CD4-positive, alpha-beta T cell treated with Interleukin-15 for 1 hour (primary cell): ENCODE measurements around the gene BDKRB1.

ENCODE experiments used
- DNase-seq: peaks from one replicate; pipeline ENCODE4 v3.0.0-alpha.2; 2020

The BDKRB1 gene

DNA sequence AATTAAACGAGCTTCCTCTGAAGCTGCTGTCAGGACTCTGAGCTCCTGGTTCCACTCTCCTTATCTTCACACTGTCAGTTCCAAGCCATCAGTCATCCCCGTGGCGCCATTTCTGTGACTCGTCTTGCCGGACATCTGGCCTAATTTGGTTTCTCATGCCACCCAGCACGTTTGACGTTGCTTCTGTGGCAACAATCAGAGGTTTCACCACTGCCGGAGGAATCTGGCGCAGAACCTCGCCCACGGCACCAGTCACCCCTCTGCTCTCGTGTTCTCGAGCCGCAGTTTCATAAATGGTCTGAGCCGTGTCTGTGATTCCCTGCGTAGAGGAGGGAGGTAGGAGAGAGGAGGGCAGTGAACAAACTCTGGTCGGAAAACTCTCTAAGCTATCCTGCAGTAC, 29.7 kb downstream of the BDKRB1 start:
- no peak for DNase-seq

DNA sequence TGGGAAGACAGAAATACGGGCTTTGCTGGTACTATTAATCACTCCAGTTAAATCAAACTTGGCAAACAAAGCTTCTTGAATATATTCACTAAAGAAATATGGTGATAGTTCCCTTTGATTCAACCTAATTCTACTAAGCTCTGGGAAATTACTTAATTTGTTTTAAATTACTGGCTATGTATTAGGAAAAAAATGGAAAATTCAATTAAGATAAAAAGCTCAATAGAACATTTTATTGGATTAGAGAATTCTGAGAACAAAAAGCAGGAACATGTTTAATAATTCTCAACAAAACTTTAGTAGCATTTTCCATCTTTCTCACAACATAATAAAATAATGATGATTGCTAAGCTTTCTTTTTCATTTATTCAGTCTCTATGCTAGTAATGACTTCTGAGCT, 30.2 kb downstream of the BDKRB1 start:
- no peak for DNase-seq

DNA sequence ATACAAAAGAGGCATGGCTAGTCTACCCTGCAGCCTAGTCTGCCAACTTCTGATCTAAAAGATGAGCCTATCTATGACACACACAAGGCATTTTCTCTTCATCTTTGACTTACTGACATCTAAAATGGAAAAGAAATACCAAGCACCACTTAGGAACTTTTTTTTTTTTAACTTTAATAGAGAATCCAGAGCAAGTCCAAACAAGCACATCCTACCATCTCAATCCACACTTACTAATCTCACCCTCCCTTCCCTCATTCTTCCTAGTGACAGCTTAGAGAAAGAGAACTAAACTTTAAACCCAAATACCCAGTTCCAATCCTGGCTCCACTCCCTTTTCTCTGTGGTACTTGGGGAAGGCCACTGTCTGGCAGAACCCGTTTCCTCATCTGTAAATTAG, 31.8 kb downstream of the BDKRB1 start:
- DNase-seq, result no peak

DNA sequence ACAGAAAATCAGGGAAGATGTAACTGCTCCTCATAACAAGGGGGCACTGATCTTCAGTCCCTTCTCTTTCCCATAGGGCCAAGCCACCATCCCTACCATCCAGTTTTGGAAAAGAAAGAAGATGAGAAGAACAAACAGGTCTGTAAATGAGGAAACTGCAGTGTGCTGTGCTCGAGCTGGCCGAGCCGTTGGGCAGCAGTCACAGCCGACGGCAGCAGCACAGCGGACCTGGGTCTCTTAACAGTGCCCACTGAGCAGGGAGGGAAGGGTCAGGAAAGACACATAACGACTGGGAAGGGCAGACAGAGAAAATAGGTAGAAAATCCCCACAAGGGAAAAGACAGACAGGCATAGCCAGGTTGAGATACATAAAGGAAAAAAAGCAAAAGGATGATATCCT, 38.2 kb downstream of the BDKRB1 start:
- no peak for DNase-seq

DNA sequence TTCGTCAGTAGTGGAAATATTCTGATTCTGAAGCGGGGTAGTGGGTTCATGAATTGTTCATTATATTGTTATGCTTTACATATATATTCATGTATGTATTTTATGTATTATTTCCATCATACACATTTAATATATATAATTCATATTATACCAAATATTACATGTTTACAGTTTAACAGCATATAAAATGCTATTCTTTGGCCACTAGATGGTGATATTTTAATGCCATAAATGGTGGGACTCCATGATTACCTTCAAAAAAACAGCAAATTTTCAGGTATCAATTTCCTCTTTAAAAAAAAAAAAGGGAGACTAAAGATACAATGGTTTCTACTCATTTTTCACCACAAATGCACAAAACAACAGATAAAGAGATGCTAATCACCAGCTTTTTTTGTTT, 41.0 kb downstream of the BDKRB1 start:
- no peak for DNase-seq

DNA sequence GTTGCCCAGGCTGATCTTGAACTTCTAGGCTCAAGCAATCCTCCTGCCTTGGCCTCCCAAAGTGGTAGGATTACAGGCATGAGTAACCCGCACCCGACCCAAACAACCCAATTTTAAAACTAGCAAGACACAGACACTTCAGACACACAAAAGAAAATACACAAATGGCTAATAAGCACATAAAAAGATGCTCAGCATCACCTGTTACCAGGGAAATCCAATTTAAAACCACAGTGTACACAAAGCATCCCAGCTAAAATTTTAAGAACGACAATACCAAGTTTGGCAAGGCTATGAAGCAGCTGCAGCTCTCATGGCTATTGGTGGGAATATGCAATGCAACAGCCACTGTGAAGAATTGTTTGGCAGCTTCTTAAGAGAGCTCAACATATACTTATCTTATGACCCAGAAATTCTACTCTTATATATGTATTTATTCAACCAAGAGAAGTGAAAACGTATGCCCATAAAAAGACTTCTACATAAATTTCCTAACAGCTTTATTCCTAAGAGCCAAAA, 42.0 kb downstream of the BDKRB1 start:
- DNase-seq, result no peak

DNA sequence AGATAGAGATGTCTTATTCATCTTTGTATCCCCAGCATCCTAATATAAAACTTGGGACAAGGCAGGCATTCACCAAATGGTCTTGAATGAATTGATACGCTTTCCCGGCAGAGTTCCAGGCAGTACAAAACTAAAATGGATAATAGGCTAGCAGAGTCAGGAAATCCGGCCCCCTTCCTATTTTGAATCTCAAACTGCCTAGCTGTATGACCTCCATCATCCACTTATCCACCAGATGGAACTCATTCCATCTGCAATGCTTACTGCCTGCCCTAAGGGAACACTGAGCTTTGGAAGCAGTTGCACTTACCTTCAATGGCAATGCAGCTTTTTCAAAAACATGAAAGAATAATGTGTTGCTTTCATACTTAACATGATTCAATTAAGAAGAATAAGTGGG, 43.4 kb downstream of the BDKRB1 start:
- DNase-seq, result no peak

DNA sequence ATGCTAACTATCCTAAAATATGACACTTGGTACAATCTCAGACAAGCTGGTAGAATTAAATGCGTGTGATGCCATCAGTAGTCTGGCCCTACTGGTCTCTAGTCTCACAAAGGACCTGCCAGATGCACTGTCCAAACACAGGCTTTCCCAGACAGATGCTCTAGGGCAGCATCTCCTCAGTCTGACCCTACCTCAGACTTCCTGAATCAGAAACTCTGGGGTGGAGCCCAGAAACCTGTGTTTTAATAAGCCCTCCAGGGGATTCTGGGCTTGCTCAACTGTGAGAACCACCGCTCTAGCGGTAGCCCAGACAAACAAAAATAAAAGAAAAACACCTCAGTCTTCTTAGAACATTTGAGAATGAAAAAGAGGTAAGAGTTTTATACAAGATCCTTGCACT, 48.0 kb downstream of the BDKRB1 start:
- no peak for DNase-seq

DNA sequence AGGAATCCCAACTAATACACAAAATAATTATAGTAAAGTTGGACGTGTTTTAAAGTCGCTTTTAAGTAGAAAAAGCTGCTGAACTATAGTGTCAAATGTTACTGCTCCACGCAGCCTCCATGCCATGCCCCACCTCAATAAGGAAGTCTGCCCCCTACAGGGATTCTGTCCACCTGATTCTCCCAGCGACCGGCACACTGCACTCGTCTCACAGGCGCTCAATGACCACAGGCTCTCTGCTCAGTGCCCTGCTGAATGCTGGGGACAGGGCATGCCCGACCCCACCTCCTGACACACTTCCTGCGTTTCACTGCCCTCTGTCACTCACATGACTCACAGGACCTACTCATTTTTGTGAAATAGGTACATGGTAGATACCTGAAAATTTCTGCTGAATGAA, 48.9 kb downstream of the BDKRB1 start:
- DNase-seq, result no peak

DNA sequence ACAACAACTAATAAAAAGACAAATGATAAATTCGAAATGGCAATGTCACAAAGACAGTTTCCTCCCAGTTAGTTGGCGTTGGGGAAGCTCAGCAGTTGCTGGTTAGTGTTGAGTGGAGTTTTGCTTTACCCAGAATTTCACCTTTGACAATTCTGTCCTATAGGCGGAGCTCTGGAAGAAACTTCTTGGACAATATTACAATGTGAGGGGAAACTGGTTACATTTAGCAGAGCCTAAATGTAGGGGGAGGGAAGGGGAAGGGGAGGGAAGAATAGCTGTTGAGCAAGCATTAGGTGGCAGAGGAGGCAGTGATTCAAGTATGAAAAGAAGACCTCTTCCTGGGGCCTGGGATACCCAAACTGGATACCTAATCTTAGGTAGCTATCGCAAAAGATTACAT, 51.4 kb downstream of the BDKRB1 start:
- no peak for DNase-seq

DNA sequence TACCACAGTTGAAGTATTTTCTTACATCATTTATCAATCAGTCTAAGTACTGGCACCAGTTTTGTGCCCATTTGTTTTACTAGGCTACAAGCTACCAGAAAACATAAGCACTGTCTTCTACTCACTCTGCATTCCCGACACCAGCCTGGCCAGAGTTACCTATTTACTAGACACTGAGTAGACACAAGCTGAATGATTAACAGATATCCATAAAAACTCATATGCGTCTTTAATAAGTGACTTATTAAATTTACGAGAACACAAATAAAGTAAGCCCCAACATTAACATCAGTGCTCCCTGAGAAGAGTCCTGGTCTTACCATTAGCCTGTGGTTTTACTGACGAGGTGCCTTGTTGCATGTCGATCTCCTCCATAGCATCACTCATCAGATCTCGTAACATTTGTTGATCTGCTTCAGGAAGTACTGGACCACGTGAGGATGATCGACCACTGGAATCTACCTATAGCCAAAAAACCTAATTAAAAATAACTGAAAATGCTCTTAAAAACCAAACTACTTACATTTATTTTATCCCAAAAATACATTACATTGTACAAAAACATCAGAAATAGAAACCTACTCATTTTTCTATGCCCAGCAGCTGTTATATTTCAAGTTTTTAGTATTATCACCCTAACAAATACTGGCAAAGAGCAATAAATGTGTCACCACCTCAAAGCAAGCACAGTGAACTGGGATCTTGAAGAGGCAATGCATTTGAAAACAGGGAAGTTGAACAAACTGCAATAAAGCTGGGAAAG, 53.3 kb downstream of the BDKRB1 start:
- DNase-seq, result no peak

DNA sequence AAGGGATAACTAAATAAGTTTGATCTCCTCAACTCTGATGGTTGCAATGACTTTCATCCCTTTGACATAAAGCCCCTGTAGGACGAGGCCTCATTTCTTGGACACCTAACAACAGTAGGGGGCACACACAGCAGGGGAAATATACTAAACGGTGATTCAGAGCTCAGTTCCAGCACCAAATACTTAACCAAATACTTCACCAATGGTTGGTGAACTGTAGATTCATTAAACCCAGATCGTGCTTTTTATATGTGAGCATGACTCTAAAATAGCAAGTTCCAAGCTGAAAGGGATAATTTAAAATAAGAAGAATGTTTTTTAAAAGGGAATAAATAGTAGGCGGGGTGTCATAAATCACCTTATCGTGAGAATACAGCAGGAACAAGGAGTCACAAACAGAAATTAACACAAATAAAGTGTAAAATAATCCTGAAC, 53.9 kb downstream of the BDKRB1 start:
- no peak for DNase-seq

DNA sequence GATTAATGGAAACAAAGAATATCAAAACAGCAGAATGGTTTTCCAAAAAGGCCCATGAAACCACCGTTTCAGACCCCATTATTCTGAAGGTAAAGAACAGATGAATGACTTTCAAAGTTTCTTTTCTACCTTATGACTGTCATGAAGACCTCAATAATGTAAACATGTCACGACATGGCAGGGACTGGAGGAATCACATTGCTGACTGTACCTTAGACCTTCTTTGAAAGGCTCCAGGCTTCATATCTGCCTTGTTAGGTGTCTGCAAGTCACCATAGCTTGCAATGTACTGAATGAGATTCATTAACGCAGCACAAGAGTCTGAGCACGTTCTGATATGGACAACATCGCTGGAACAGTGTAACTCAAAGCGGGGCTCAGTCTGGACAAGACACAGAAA, 54.9 kb downstream of the BDKRB1 start:
- no peak for DNase-seq
